A172 (cell line): ENCODE data around the gene CTBP1. TPM values are rescaled to one million over a fixed set of nuclear protein-coding genes. Genes with fewer than 3 reads are reported as not detected.
"Not testable (repeated sequence)": the region's sequence is repeated elsewhere in the genome, so short reads cannot be mapped to it uniquely, and the experiment has no call there.

Experiments
- DNase-seq: peaks from one replicate; pipeline ENCODE4 v3.0.0-alpha.2; 2015; ENCODE audit warnings: low spot score
- total RNA-seq: library from RNA; depleted of rRNA; stranded (reverse); fragments of >200 nt; shearing (Covaris generic); gene quantifications from 2 replicates; pipeline ENCODE4 v1.2.3, GENCODE V29; 2014; rRNA removed

The CTBP1 gene
- total RNA-seq = 166 and 240 TPM in 2 replicates

DNA sequence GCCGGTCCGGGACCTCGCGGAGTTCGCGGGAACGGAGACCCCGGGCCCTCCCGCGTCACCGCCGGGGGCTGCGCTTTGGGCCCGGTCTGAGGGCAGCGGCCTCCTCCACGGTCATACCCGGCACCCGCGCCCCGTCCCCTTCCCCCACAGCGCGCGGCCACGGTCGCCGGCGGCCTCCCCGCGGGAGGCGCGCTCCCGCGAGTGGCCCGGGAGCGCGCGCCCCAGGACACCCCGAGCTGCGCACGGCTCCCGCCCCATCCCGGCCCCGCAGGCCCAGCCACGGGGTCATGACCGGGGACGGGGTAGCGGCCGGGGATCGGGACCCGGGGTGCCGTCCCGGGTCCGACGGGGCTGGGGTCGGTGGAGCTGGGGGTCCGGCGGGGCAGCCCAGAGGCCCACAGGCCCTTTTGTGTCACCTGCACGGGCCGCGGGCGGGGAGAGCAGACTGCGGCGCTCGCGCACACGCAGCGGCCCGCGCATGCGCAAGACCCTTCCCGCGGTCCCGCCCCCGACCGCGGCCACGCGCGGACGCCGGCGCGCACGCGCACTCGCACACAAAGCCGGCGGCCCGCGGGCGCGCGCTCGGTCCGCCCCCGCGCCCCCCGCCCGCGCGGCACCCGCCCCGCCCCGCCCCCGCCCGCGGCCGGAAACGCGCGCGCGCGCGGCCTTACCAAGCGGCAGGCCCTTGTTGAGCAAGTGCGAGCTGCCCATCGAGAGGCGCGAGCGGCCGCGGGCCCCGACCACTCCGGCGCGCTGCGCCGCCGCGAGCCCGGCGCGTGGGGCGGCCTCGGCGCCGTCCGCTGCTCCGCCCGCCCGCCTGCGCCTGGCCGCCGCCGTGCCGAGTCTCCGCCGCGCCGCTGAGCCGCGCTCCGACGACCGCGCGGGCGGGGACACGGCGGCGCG, at the start of gene CTBP1:
CTBP1 (minus strand) TSS at position 886 of the 903 bp plus-strand sequence. CDS start 7,799 bp downstream, outside the sequence.
- DNase-seq = peak; percentile 48

DNA sequence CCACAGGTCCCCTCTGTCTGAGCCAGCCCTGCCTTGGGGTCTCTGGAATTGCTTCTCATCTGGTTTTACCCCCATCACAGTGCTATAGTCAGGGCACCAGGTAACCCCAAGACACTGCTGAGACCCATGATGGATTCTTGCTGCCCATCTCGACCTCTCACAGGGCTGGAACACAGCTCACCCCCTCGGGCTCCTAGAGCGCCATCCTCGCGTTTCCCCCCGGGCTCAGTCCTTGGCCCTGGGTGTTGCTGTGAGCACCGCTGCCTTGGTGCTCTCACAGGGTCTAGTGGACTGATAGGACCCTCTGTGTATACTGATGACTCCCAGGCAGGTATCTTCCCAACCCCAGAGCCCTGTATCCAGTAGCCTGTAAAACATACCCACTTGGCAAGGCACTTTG, 49.5 kb upstream of the CTBP1 start:
- no peak for DNase-seq

DNA sequence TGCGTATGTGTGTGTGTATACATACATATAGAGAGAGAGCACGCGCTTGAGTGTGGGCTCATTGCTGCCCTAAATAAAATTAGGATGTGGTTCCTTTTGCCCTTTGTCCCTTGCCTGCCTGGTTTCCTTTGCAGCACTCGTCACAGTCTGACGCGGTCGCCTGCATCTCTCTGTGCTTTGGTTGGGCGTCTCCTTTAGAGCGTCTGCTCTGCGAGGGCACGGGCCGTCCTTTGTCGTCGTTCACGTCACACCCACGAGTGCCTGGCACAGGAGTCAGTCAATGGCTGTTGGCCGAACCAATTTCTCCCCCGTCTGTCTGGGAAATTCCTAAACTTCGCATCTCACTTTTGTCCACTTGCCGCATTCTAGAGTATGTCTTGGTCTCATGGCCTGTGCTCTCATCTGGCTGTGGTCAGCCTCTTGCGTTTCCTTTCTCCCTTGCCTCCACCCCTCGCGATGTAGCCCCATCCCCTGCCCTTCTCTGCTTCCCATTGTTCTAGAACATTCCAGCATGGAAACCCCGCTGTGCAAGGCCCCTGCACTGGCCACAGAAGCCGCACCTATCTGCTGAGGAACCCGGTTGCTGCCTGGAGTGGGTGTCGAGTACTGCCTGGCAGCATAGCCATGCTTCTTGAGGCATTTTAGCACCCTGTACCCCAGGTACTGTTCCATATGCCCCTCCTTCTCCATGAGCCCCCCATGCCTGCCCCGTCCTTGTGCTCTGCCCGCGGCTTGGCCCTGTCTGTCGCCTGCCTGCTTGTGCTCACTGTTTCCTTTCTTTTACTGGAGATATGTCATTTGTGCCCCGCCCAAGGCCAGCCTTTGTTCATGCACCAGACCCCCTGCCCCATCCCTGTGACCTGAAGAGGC, 48.8 kb upstream of the CTBP1 start:
- no peak for DNase-seq

DNA sequence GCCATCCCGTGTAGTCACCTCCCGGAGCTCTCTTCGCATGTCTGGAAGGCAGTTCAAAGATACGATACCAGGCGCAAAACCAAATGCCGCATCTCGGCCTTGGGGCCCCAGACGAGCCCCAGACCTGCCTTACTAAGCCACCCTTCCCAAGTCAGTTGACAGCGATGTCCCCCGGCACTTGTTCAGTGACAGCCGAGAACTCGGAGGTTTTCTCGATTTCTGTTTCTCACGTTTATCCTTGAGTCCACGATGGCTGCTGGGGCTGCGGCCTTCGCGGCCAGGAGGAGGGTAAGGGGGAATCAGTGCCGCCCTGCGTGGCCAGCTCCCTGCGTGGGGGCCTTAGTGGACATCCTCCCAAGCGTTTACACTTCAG, 48.1 kb upstream of the CTBP1 start:
- no peak for DNase-seq

DNA sequence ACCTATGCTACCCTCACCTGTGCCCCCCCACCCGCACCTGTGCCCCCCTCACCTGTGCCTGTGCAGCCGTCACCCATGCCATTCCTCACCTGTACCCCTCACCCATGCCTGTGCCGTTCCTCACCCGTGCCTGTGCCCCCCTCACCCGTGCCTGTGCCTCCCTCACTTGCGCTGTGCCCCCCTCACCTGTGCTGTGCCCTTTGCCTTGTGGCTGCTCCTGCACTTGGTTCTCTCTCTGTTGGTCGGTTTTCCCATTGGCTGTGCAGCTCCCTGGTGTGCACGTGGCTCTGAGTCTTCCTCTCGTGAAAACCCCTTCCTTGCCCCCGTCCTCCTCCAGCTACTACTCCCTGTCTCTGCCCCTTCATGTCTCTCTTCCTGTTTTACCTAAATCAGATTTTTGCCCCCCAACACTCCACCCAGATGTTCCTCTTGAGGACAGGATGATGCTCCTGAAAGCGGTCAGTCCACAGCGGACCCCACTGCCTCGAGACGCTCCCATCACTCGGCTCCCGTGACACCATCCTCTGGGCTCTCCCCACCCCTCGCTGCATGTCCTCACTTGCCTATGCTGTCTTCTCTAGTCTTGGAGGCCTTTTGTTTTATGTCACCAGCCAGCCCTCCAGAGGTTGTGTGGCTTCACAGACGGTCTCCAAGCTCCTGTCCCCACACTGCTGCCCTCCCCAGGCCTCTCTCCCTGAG, 47.5 kb upstream of the CTBP1 start:
- DNase-seq = no peak

DNA sequence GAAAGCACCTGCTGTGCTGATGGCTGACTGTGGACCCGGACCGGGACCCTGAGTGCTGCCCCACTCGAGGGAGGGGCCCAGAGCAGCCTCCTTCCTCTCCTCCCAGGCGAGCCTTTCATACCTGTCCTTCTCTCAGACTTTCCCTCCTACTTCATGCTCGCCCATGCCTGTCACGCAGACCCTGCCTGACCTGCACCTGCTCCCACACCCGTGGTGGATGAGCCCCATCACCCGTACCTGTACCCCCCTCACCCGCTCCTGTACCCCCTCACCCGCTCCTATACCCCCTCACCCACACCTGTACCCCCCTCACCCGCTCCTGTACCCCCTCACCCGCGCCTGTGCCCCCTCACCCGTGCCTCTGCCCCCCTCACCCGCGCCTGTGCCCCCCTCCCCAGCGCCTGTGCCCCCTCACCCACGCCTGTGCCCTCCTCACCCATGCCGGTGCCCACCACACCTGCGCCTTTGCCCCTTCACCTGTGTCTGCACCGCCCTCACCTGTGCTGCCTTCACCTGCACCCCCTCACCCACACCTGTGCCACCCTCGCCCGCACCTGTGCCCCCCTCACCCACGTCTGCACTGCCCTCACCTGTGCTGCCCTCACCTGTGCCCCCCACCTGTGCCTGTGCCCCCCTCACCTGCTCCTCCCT, 46.6 kb upstream of the CTBP1 start:
- DNase-seq = no peak

DNA sequence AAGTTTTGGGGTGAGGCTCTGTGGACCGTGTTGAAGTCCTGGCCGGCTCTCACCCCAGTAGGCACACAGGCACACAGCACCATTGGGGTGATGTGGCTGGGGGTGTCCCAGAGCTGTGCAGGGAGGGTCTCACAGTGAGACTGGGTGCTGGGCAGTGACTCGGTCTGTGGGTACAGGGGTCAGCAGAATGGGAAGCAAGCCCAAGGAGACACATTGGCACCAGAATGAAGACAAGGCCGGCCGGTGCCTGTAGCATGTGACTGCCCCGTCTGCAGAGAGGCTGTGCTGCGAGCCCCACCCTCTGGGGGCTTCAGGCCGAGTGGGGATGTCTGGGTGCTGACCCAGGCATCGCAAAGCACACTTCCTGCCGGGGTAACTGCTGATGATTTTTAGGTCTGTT, 46.0 kb upstream of the CTBP1 start:
- DNase-seq = no peak

DNA sequence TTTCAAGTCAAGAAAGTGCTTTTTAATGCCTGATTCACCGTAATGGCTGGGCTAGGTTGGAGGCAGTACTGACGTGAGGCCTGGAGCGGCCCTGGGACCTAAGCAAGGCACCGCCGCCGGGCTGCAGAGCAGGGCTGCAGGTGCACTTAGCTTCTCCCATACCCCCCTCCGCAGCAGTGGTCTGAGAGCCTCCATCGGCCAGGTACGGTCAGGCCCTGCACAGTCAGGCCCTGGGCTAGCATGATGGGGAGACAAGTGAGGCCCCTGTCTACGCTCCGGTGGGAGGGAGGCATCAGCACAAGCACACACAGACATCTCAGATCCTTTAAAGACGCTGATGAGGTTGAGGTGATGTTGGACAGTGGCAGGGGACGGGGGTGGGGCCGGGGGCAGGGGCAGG, 45.5 kb upstream of the CTBP1 start:
- DNase-seq = no peak

DNA sequence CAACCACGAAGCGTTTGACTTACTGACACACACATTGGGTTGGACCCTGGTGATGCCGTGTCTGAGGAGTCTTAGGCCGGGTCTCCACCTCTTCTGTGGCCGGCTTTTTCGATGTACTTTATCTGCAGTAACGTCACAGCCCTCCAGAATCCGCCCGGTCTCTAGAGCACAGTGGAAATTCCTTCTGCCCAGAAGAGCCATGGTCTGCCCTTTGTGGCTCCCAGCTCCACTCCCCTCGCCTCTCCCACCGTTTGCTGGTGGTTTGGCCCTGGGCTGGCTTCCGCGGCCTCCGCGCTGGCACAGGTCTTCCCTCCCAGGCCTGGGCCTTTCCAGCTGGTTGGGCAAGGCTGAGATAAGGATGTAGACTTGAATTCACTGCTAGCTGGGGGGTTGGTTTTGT, 45.1 kb upstream of the CTBP1 start:
- no peak for DNase-seq

DNA sequence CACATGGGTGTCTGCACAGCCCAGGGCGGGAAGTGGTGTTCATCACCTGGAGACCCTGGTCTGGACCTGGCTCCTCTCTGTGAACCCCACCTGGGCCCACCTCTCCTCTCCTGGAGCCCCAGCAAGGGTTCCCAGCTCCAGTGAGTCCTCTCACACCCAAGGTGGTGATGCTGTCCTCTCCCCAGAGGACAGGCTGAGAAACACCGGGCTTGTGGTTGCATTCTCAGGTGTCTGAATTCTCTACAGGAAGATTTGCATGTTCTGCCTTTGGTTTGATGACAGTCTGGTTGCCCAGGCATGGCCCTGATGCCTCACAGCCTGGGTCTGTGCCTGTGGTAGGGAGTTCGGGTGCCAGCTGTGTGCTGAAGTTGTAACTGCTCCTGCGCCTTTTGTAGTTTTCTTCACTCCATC, 44.6 kb upstream of the CTBP1 start:
- no peak for DNase-seq

DNA sequence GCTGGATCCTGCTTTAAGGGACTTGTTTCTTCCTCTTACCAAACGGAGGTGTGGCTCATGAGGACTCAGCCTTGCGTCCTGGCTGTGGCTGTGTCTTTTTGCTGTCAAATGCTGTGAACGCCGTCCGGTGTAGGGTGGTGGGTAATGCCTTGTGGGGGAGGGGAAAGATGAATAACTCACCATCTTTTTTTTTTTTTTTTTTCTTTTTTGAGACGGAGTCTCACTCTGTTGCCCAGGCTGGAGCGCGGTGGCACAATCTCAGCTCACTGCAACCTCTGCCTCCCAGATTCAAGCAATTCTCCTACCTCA, 43.7 kb upstream of the CTBP1 start:
- not testable (repeated sequence) for DNase-seq

DNA sequence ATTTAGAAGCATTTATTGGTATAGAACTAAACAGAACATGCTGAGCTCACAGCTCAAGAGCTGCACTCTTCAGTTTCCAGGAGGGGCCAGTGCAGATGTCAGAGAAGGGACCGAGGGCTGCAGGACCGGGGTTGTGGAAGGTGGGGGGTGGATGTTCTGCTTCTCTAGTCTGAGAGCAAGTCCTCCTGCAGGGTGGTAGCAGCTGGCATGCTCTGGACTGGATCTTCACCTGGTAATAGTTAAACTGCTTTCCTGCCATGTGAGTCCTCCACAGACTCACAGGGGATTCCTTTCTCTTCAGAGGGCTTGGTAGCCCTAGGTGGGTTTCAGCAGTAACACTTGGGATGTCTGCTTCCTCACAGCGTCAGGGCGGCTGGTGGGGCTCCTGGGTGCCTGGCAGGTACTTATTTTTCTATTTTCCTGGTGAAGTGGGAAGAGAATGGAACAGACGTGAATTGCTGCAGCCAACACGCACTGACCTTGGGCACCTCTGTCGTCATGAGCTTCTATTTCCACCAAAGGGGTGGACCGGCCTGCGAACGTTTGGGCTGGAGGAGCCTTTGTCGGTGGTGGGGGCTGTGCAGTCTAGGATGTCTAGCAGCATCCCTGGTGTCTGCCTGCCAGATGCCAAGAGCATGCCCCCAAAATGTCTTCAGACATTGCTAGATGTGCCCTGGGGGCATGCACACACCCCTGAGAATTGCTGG, 43.2 kb upstream of the CTBP1 start:
- DNase-seq = no peak

DNA sequence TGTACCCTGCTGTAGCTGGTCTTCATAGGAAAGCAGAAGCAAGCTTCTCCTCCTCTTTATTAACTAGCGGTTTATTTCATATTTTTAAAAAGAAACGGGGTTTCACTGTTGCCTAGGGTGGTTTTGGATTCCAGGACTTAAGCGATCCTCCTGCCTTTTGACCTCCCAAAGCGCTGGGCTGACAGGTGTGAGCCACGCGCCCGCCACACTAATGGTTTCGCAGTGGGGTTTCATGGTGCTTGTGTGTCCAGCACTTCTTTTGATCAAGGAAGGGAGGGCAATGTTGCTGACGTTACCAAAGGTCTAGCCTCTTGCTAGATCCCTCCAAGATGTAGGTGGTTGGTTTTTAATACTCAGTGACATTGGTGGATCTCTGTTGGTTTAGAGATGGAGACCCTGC, 42.2 kb upstream of the CTBP1 start:
- DNase-seq = no peak

DNA sequence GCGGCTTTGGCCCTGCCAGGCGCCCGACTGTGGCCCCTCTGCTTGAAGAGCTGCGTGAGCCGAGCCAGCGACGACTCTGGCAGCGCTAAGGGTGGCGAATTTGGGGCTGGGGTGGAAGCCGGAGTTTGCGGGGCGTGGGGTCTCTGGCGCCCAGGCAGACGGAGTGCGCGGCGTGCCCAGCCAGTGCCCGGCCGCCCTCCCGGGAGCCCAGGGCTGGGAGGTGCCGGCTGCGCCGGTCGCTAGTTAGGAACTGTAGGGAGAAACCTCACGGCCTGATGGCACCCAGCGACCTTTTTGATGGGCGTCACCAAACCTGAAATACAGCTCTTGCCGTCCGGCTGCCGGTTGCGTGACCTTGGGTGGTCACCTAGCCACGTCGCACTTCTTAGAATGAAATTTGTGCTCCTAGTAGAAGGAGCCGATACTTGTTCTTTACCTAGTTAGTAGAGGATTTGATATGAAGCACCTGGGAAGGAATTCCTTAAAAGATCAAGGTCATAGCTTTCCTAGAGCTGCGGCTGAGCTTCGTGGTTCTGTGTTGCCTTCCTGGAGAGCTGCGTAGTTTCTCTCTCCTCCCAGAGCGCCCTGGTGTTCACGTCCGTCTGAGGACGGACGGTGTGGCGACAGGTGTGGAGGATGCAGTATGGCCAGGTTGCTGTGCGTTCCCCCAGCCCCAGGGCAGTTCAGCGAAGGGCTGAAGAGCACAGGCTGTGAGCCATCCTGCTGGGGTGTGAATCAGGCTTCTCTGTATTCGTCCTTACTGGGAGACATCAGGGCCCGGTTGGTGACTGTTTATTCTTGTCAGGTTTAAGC, 41.4 kb upstream of the CTBP1 start:
- DNase-seq = no peak

DNA sequence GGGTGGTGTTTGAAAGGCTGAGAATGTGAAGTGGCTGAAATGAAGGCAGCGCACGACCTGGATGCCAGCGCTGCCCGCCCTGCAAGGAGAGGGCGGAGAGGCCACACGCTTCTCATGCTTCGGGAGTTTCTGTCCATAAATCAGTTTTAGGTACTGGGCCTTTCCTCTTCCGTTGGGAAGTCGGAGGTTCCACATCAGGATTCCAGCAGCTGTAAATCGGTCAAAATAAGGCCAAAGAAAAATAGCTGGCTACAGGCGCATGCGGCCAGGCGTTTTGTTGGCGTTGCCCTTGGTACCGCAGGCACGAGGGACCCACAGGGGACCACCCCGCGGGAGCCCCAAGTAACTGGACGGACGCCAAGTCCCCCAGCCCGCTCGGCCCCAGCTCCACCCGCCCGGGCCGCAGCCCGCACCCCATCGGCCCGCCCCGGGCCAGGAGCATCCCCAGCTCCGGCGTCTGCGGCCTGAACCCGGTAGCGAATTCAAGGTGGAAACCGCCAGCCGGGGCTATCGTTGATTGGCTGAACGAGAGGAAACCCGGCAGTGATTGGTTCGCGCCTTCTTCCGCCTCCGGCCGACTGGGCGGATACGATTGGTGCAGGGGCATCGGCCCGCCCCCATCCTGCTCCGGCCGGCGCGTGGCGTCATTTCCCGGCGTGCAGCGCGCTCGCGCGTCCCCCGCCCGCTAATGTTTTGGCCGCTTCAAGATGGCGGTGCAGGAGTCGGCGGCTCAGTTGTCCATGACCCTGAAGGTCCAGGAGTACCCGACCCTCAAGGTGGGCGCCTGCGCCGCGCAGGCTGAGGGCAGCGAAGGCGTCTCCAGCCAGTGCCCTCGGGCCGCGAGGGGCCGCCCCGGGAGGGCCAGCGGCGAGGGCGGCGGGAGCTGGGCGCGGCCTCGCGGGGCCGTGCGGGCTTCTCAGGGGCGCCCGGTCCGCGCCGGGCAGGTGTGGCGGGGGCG, 40.6 kb upstream of the CTBP1 start, which contains the start of gene MAEA:
MAEA (plus strand) TSS at position 685 of the 958 bp plus-strand sequence; CDS start at position 708, 23 bp downstream.
- peak; percentile 94 for DNase-seq

DNA sequence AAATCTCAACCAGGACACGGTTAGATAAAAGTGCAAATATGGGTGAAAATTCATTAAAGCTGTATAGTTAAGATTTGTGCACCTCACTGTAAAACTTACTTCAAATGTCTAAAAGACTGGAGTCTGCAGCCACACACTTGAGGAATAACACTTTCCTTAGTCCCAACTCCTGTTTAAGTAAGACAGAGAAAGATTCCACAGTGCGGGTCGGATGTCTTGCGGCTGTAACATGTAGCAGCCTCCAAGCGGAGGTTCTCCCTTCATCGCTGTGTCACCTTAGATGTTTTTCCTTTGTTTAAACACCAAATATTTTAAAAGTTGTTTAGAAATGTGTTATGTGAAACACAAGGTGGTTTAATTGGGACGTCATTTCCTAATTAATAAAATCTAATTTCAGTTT, 39.9 kb upstream of the CTBP1 start:
- DNase-seq = no peak

DNA sequence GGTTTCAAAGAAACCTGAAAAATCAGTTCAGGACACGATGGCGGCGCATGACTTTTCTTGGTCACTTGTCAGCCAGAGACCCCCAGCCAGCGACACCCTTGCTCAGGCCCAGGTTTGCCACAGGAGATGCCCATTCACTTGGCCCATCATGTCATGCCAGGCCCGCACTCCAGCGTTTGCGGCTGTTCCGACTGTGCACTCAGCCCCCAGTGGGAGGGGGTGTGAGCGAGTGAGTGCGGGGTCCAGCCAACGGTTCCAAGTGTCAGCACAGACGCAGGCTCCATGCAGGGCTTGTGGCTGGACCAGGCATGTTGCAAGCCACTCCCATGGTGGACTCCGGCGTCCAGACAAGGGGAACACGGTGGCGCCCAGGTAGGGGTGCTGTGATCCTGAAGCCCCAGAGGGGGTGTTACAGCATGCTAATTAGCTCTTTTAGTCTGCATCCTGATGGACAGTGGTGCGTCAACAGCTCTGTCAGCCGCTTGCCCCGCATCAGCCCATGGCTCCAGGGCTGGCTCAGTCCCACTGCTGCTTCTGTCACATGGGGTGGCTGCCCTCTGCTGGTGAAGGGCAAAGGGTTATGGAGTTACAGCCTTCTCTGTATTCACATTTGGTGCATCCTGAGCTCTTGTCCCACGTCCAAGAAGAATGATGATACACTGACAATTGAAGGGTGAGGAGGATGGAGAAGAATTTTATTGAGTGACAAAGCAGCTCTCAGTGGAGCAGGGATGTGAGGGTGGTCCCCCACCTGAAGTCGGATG, 37.0 kb upstream of the CTBP1 start:
- DNase-seq = no peak

DNA sequence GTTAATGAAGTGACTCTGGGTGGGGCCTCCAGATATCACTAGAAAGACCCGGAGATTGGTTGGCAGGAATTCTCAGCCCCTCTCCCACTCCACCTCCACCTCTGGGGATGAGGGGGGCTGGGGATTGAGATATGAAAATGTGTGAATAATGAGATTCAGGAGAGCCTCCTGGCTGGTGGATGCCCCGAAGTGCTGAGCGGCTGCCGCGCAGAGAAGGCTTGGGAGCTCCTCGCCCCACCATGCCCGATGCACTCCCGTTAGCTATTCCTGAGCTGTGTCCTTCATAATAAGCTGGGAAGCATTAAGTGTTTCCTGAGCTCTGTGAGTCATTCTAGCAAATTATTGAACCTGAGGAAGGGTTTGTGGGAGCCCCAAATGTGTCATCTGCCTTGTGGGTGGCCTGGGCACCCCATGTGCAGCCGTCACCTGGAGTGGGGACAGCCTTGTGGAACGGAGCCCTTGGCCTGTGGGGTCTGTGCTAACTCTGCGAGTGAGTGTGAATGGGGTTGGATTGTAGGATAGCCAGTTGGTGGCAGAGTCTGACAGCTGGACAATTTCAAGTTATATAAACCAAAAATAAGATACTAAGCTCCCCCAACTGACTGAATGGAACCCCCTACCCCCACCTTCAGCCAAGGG, 36.3 kb upstream of the CTBP1 start:
- no peak for DNase-seq
